MM.1S (cell line): ENCODE measurements around the gene OR2T27.

Experiments used
- EZH2phosphoT487 ChIP-seq: fragments of 300-600 bp; sonication (generic); IDR thresholded peaks from 2 replicates; pipeline ENCODE4 v1.6.1; 2018; ENCODE audit warnings: antibody characterized with exemption, low read length
- TF ChIP-seq, protein P1 (sequence below): fragments of 300-600 bp; sonication (generic); IDR thresholded peaks from 2 replicates; pipeline ENCODE4 v1.5.1; 2016; ENCODE audit warnings: antibody characterized with exemption, low read length, mixed read lengths

DNA sequence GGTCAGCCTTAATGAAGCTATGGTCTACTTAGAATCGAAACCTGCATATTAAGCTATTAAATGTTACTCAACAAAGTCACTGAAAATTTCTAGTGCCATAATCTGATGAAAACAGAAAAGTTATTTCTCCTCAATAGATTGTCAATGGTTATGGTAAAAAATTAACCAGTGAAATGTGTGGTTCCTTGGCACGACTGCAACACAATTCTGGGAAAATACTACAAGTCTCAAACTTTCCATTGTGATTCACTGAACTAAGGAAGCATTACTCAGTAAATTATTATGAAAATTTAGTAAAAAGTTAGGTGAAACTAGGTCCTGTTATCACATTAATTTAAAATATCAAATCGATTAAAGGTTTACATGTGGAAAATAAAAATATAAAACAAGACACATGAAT is 45.0 kb downstream of the OR2T27 start:
- TF ChIP-seq, protein P1, sequence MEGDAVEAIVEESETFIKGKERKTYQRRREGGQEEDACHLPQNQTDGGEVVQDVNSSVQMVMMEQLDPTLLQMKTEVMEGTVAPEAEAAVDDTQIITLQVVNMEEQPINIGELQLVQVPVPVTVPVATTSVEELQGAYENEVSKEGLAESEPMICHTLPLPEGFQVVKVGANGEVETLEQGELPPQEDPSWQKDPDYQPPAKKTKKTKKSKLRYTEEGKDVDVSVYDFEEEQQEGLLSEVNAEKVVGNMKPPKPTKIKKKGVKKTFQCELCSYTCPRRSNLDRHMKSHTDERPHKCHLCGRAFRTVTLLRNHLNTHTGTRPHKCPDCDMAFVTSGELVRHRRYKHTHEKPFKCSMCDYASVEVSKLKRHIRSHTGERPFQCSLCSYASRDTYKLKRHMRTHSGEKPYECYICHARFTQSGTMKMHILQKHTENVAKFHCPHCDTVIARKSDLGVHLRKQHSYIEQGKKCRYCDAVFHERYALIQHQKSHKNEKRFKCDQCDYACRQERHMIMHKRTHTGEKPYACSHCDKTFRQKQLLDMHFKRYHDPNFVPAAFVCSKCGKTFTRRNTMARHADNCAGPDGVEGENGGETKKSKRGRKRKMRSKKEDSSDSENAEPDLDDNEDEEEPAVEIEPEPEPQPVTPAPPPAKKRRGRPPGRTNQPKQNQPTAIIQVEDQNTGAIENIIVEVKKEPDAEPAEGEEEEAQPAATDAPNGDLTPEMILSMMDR: no peak
- no peak for TF ChIP-seq EZH2phosphoT487
